BLaER1 treated with 17β-estradiol and CSF1 and Interleukin-3, amounts not matched to agents 10 nM and 100 nM (cell line): ENCODE results near the gene FIGN.

Experiments
- H3K27ac ChIP-seq, 11 experiments: shearing (Covaris generic); formaldehyde crosslinking; 2 replicates each; pipeline ENCODE4 v1.8.1; 2022
- H3K27me3 ChIP-seq, 11 experiments: shearing (Covaris generic); formaldehyde crosslinking; 2 replicates each; pipeline ENCODE4 v1.8.1; 2022
- H3K36me3 ChIP-seq, 11 experiments: shearing (Covaris generic); formaldehyde crosslinking; 2 replicates each; pipeline ENCODE4 v1.8.1; 2022
- H3K4me1 ChIP-seq, 10 experiments: shearing (Covaris generic); formaldehyde crosslinking; 2 replicates each; pipeline ENCODE4 v1.8.1; 2022
- H3K4me2 ChIP-seq, 11 experiments: shearing (Covaris generic); formaldehyde crosslinking; 2 replicates each; pipeline ENCODE4 v1.8.1; 2022
- H3K4me3 ChIP-seq, 10 experiments: shearing (Covaris generic); formaldehyde crosslinking; 2 replicates each; pipeline ENCODE4 v1.8.1; 2022
- H3K9ac ChIP-seq, 11 experiments: shearing (Covaris generic); formaldehyde crosslinking; 2 replicates each; pipeline ENCODE4 v1.8.1; 2022
- H3K9me3 ChIP-seq, 11 experiments: shearing (Covaris generic); formaldehyde crosslinking; replicated peaks in 1 of 11; 2 replicates each; pipeline ENCODE4 v1.8.1; 2022
- H4K20me1 ChIP-seq, 11 experiments: shearing (Covaris generic); formaldehyde crosslinking; 2 replicates each; pipeline ENCODE4 v1.8.1; 2022
- Cebpa-rat ChIP-seq, 11 experiments: shearing (Covaris generic); IDR thresholded peaks; 2 replicates each; pipeline ENCODE4 v1.8.1; 2022

Gene FIGN

GRCh38 chr2:163644238-163644637 is 91.6 kb downstream of the FIGN start:
- H3K4me3 ChIP-seq = no peak overlapping the region
- H3K36me3 ChIP-seq = no peaks in the 10 kb centered on the region
- no peak overlapping the region for H3K9ac ChIP-seq
- H3K27ac ChIP-seq = no peak overlapping the region
- H3K4me2 ChIP-seq = no peak overlapping the region
- no peak for TF ChIP-seq Cebpa-rat (IDR thresholded peaks at IDR 0.05)
- H4K20me1 ChIP-seq = no peaks in the 10 kb centered on the region
- H3K9me3 ChIP-seq = no peaks in the 10 kb centered on the region
- H3K27me3 ChIP-seq = no peaks in the 10 kb centered on the region
- peaks cover 0 to 3% (median 0%) of the 10 kb centered on the region in 10 experiments; a peak in 1 of 20 replicates for H3K4me1 ChIP-seq

- Histone ChIP-seq H3K9me3 (no peaks in the 10 kb centered on the region), H3K4me1 (peaks cover 0 to 3% (median 0%) of the 10 kb centered on the region in 10 experiments; a peak in 1 of 20 replicates)
- no peak for TF ChIP-seq Cebpa-rat (IDR thresholded peaks at IDR 0.05)
Observed at GRCh38 chr2:163641986-163642385, 93.8 kb downstream of the FIGN start.

DNA sequence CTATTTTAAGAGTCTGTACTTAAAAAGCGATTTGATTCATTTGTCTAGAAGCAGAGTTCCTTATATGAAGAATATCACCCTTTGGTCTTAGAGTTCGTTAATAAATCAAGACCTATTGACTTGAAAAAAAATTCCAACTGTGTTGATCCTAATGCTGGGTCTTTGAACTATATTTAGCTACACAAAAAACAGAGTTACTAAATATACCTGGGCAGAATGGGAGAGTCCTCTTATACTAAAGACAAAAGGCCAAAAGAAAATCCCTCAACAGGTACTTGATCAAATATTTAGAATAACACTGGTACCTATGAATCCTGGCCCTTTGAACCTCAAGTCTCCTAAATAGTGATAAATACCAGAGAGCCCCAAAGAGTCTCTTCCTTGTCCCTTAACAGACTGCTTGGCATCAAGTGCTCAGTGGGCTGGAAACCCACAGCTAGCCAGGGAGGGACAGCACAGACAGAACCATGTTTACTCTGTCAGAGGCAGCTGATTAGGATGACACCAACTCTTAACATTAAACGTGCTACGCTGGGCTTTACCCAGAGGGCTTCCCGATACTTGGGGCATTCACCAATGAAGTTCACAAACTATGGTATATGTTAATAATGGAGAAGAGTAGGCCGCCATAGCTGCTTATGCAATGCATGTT is 95.1 kb downstream of the FIGN start:
- no peak overlapping the region for H3K27ac ChIP-seq
- no peak overlapping the region for H3K4me2 ChIP-seq
- peaks cover 0 to 3% (median 0%) of the 10 kb centered on the region in 10 experiments; a peak in 1 of 20 replicates for H3K4me1 ChIP-seq
- H3K27me3 ChIP-seq = no peaks in the 10 kb centered on the region
- H4K20me1 ChIP-seq = no peaks in the 10 kb centered on the region
- H3K4me3 ChIP-seq = no peak overlapping the region
- no peaks in the 10 kb centered on the region for H3K9me3 ChIP-seq
- no peaks in the 10 kb centered on the region for H3K36me3 ChIP-seq
- H3K9ac ChIP-seq = no peak overlapping the region
- no peak for TF ChIP-seq Cebpa-rat (IDR thresholded peaks at IDR 0.05)

More at GRCh38 chr2:163641986-163642385, 93.8 kb downstream of the FIGN start:
- H3K36me3 ChIP-seq = no peaks in the 10 kb centered on the region
- no peak overlapping the region for H3K27ac ChIP-seq
- H3K4me2 ChIP-seq = no peak overlapping the region
- H3K9ac ChIP-seq = no peak overlapping the region
- no peak overlapping the region for H3K4me3 ChIP-seq
- H4K20me1 ChIP-seq = no peaks in the 10 kb centered on the region
- H3K27me3 ChIP-seq = no peaks in the 10 kb centered on the region

GRCh38 chr2:163637871-163638270 is 97.9 kb downstream of the FIGN start:
- no peak for TF ChIP-seq Cebpa-rat (IDR thresholded peaks at IDR 0.05)

DNA sequence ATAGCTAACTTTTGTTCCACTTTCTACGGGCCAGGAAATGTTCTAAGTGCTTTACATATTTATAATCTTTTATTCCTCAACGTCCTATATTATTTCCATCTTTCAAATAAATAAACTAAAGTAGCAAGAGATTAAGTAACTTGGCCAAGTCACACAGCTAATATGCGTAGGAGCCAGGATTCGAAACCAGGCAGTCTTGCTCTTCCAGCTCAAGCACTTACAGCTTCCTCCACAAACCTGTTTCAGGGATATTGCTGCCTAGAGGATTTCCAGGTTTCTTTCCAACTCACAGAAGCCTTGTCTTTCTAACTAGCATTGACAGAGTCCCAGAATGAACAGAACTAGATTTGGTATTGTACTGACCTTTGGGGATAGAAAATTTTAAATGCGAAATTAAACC is 102.5 kb downstream of the FIGN start:
- TF ChIP-seq Cebpa-rat (IDR thresholded peaks at IDR 0.05) = no peak
- Histone ChIP-seq H3K36me3 (no peaks in the 10 kb centered on the region), H3K4me1 (no peaks in the 10 kb centered on the region), H3K9me3 (no peaks in the 10 kb centered on the region), H3K27me3 (no peaks in the 10 kb centered on the region), H3K4me3 (no peak overlapping the region), H3K9ac (no peak overlapping the region), H4K20me1 (no peaks in the 10 kb centered on the region), H3K27ac (no peak overlapping the region), H3K4me2 (no peak overlapping the region)

More at GRCh38 chr2:163637871-163638270, 97.9 kb downstream of the FIGN start:
- Histone ChIP-seq H3K27me3 (no peaks in the 10 kb centered on the region), H3K36me3 (no peaks in the 10 kb centered on the region), H3K4me2 (no peak overlapping the region), H3K4me3 (no peak overlapping the region), H3K4me1 (peaks cover 0 to 3% (median 0%) of the 10 kb centered on the region in 10 experiments; a peak in 1 of 20 replicates), H4K20me1 (no peaks in the 10 kb centered on the region), H3K27ac (no peak overlapping the region), H3K9me3 (no peaks in the 10 kb centered on the region), H3K9ac (no peak overlapping the region)

- Histone ChIP-seq H4K20me1 (no peaks in the 10 kb centered on the region), H3K4me2 (no peak overlapping the region), H3K9ac (no peak overlapping the region)
Observed at GRCh38 chr2:163630836-163631235, 105.0 kb downstream of the FIGN start.

GRCh38 chr2:163626639-163627109 is 109.1 kb downstream of the FIGN start:
- Histone ChIP-seq H3K27ac (no peak overlapping the region), H3K4me3 (no peak overlapping the region), H4K20me1 (no peaks in the 10 kb centered on the region), H3K4me2 (no peak overlapping the region), H3K9ac (no peak overlapping the region), H3K4me1 (no peaks in the 10 kb centered on the region), H3K36me3 (no peaks in the 10 kb centered on the region), H3K27me3 (no peaks in the 10 kb centered on the region), H3K9me3 (no peaks in the 10 kb centered on the region)
- no peak for TF ChIP-seq Cebpa-rat (IDR thresholded peaks at IDR 0.05)

More at GRCh38 chr2:163630836-163631235, 105.0 kb downstream of the FIGN start:
- H3K9me3 ChIP-seq = no peaks in the 10 kb centered on the region
- H3K36me3 ChIP-seq = no peaks in the 10 kb centered on the region
- H3K27ac ChIP-seq = no peak overlapping the region
- no peak overlapping the region for H3K4me3 ChIP-seq
- H3K4me1 ChIP-seq = no peaks in the 10 kb centered on the region
- H3K27me3 ChIP-seq = no peaks in the 10 kb centered on the region
- no peak for TF ChIP-seq Cebpa-rat (IDR thresholded peaks at IDR 0.05)

GRCh38 chr2:163626208-163626607 is 109.6 kb downstream of the FIGN start:
- H3K27me3 ChIP-seq = no peaks in the 10 kb centered on the region
- H3K9ac ChIP-seq = no peak overlapping the region
- no peaks in the 10 kb centered on the region for H3K4me1 ChIP-seq
- no peaks in the 10 kb centered on the region for H3K36me3 ChIP-seq
- H3K9me3 ChIP-seq = no peaks in the 10 kb centered on the region
- H3K27ac ChIP-seq = no peak overlapping the region
- no peak for TF ChIP-seq Cebpa-rat (IDR thresholded peaks at IDR 0.05)
- no peak overlapping the region for H3K4me3 ChIP-seq
- no peaks in the 10 kb centered on the region for H4K20me1 ChIP-seq
- no peak overlapping the region for H3K4me2 ChIP-seq

- no peaks in the 10 kb centered on the region for H4K20me1 ChIP-seq
- H3K4me3 ChIP-seq = no peak overlapping the region
- no peaks in the 10 kb centered on the region for H3K4me1 ChIP-seq
- no peaks in the 10 kb centered on the region for H3K36me3 ChIP-seq
- TF ChIP-seq Cebpa-rat (IDR thresholded peaks at IDR 0.05) = no peak
- no peaks in the 10 kb centered on the region for H3K27me3 ChIP-seq
- no peak overlapping the region for H3K9ac ChIP-seq
- no peaks in the 10 kb centered on the region for H3K9me3 ChIP-seq
- H3K27ac ChIP-seq = no peak overlapping the region
- H3K4me2 ChIP-seq = no peak overlapping the region
Observed at GRCh38 chr2:163625632-163626031, 110.2 kb downstream of the FIGN start.

DNA sequence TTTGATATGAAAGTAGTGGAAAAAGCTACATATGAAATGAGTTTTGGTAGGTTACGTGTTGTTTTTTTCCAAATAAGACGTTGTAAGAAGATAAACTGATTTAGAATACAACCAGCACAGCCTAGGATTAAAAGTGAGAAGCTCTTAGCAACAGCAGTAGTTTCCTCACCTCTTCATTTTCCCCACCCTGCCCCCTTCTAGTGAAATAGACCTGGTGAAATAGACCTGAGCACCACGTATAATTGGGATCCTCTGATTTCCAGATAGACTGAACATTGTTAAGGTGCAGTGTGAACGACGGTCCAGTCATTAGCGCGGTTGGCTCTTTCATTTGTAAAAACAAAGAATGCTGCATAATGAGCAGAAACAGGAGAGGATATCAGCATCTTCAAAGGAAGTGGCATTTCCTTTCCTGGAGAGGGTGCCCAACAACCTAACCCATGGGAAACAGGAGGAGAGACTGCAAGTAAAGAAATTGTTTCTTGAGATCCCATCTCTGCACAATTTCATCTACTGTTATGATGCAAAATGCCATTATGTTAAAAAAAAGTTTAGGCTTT is 114.3 kb downstream of the FIGN start:
- Histone ChIP-seq H3K4me1 (no peaks in the 10 kb centered on the region), H3K9ac (no peak overlapping the region), H3K4me2 (no peak overlapping the region), H3K27ac (no peak overlapping the region), H3K27me3 (no peaks in the 10 kb centered on the region), H3K9me3 (no peaks in the 10 kb centered on the region), H3K4me3 (no peak overlapping the region), H4K20me1 (no peaks in the 10 kb centered on the region), H3K36me3 (no peaks in the 10 kb centered on the region)
- no peak for TF ChIP-seq Cebpa-rat (IDR thresholded peaks at IDR 0.05)
